Immature natural killer cell (primary cell): Measurements from ENCODE around the gene EXOC6B. TPM values are rescaled to one million over a fixed set of nuclear protein-coding genes. Genes with fewer than 3 reads are reported as not detected.

ENCODE experiments used
- DNase-seq, 3 donors: peaks; one replicate each; pipeline ENCODE4 v3.0.0; 2022; ENCODE audit warnings: mixed read lengths in 1 of 3
- H3K27ac Mint-ChIP-seq, 6 donors: one replicate each; pipeline ENCODE4 v1.8.0; 2020; ENCODE audit warnings: mixed read lengths in 6 of 6, mild to moderate bottlenecking in 5 of 6, inconsistent platforms in 4 of 6, moderate library complexity in 3 of 6
- H3K27me3 Mint-ChIP-seq, 3 donors: one replicate each; pipeline ENCODE4 v1.8.0; 2020 to 2021; ENCODE audit warnings: low read depth in 3 of 3, mild to moderate bottlenecking in 3 of 3, mixed read lengths in 3 of 3, moderate library complexity in 3 of 3, inconsistent platforms in 1 of 3
- H3K36me3 Mint-ChIP-seq, 3 donors: one replicate each; pipeline ENCODE4 v1.8.0; 2020; ENCODE audit warnings: mixed read lengths in 3 of 3, inconsistent platforms in 2 of 3, mild to moderate bottlenecking in 2 of 3
- H3K4me1 Mint-ChIP-seq, 2 donors: one replicate each; pipeline ENCODE4 v1.8.0; 2020; ENCODE audit warnings: inconsistent platforms in 2 of 2, mild to moderate bottlenecking in 2 of 2, mixed read lengths in 2 of 2, moderate library complexity in 1 of 2
- H3K4me3 Mint-ChIP-seq, 5 donors: one replicate each; pipeline ENCODE4 v1.8.0; 2020; ENCODE audit warnings: mild to moderate bottlenecking in 5 of 5, mixed read lengths in 5 of 5, inconsistent platforms in 3 of 5, moderate library complexity in 3 of 5
- H3K9me3 Mint-ChIP-seq, 6 donors: one replicate each; pipeline ENCODE4 v1.8.0; 2020; ENCODE audit warnings: mild to moderate bottlenecking in 6 of 6, mixed read lengths in 6 of 6, inconsistent platforms in 4 of 6, moderate library complexity in 3 of 6
- polyA plus RNA-seq, 3 donors: library from polyadenylated mRNA; unstranded; fragments of 300-500 nt; fragmentation: Illumina TruSeq; gene quantifications; one replicate each; pipeline ENCODE4 v1.2.3, GENCODE V29; 2021

Gene EXOC6B
- polyA plus RNA-seq, 3 donors from 2014 or later, result 2.0 to 2.7 (median 2.5) TPM

DNA sequence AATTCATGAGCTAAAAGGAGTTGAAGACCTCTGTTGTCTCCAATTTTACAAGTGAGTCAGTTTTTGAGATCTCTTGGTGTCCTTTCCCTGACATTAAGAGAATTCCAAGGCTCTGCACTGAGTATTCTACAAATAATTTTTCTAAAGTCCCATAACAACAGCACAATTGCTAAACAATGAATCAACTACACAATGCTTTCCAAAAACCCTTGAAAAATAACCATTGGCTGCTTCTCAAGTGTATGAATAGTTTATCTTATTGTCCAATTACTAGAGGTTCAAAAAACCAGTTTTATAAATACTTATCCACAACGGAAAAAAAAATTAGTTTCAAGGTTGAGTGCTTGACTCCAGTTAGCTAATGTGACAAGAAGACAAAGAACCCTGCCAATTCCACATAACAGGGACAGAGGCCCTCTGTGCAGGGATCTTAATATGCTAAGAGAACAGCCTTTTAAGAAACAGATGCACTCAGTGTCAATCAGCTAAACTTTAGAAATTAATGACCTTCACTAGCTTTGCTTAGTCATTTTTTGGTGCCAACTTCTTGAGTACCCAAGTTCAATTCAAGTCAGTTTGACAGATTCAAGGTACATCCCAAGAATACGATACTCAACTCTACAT lies 411.6 kb downstream of the EXOC6B start:
- Mint-ChIP-seq H3K9me3 (peaks cover 4 to 23% (median 10%) of the 10 kb centered on the region in 6 donors), H3K4me1 (no peaks in the 10 kb centered on the region), H3K36me3 (no peaks in the 10 kb centered on the region), H3K27ac (no peak overlapping the region), H3K4me3 (no peak overlapping the region), H3K27me3 (peaks cover 0 to 2% (median 2%) of the 10 kb centered on the region in 3 donors)
- DNase-seq, result no peak

DNA sequence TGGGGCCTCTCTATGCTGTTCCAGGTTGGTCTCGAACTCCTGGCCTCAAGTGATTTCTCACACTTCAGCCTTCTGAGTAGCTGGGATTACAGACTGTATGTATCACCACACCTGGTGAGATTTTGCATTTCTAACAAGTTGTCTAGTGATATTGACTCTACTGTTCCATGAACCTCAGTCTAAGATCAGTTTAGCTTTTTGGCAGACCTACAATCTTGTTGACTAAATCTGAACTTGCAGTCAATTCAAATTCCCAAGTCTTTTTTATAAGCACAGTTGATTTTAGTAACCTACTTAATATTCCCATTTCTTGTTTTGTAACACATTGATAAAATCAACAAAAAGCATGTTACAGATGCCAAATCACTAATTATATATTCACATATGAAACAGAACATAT lies 412.1 kb downstream of the EXOC6B start:
- peaks cover 2 to 20% (median 10%) of the 10 kb centered on the region in 6 donors for H3K9me3 Mint-ChIP-seq

DNA sequence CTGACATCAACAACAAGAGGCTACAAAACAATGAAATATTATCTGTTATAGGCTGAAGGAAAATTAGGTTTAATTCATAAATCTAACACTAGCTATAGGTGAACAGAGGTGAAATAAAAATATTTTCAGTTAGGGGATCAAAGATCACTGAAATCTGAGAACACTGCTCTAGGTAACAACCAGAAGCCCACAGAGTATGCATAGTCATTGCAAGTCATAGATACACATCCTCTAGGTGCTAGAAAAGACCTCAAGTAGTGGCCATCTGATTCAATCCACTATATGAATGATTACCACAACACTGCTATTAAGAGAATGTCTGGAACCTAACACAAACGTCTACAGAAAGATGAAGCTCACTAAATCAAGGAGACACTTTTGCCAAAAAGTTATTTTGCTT lies 413.6 kb downstream of the EXOC6B start:
- Mint-ChIP-seq H3K4me1 (no peaks in the 10 kb centered on the region), H3K27me3 (peaks cover 0 to 2% (median 2%) of the 10 kb centered on the region in 3 donors), H3K27ac (no peak overlapping the region), H3K9me3 (peaks cover 2 to 24% (median 11%) of the 10 kb centered on the region in 6 donors), H3K36me3 (no peaks in the 10 kb centered on the region), H3K4me3 (no peak overlapping the region)
- DNase-seq, result no peak

More for the DNA sequence above, 412.1 kb downstream of the EXOC6B start:
- DNase-seq, result no peak
- Mint-ChIP-seq H3K4me1 (no peaks in the 10 kb centered on the region), H3K27me3 (peaks cover 0 to 2% (median 2%) of the 10 kb centered on the region in 3 donors), H3K27ac (no peak overlapping the region), H3K4me3 (no peak overlapping the region), H3K36me3 (no peaks in the 10 kb centered on the region)

DNA sequence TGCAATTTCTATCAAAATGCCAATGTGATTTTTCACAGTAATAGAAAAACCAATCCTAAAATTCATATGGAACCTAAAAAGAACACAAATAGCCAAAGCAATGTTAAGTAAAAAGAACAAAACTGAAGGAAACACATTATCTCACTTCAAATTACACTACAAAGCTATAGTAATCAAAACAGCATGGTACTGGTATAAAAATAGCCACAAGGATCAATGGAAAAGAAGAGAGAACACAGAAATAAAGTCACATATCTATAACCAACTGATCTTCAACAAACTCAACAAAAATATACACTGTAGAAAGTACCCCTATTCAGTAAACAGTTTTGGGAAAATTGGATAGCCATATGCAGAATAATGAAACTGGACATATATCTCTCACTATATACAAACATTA lies 426.0 kb downstream of the EXOC6B start:
- Mint-ChIP-seq H3K36me3 (peaks cover 0 to 6% (median 5%) of the 10 kb centered on the region in 3 donors), H3K4me3 (no peak overlapping the region), H3K4me1 (no peaks in the 10 kb centered on the region), H3K9me3 (peaks cover 12 to 43% (median 28%) of the 10 kb centered on the region in 6 donors), H3K27ac (no peak overlapping the region), H3K27me3 (peaks cover 1 to 3% (median 3%) of the 10 kb centered on the region in 3 donors)
- DNase-seq, result no peak

DNA sequence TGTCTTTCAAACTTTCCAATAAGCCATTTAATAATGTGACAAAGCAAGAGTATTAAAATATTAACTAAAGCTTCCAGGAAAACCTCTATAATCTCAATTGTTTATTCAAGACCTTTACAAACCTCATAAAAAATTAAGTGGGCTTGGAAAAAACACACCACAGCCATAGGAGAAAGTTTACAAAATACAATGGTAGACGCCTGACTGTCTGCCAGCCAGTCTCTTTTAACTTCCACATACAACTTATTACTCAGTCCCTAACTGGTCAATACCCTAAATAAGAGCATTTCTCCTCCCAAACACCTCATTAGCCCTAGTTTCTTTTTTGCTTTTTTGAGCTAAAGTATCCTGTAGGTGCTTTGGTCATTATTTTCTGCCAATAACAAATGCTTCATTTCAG lies 430.7 kb downstream of the EXOC6B start:
- peaks cover 10 to 23% (median 19%) of the 10 kb centered on the region in 6 donors for H3K9me3 Mint-ChIP-seq
- no peak overlapping the region for H3K27ac Mint-ChIP-seq
- DNase-seq, result no peak

DNA sequence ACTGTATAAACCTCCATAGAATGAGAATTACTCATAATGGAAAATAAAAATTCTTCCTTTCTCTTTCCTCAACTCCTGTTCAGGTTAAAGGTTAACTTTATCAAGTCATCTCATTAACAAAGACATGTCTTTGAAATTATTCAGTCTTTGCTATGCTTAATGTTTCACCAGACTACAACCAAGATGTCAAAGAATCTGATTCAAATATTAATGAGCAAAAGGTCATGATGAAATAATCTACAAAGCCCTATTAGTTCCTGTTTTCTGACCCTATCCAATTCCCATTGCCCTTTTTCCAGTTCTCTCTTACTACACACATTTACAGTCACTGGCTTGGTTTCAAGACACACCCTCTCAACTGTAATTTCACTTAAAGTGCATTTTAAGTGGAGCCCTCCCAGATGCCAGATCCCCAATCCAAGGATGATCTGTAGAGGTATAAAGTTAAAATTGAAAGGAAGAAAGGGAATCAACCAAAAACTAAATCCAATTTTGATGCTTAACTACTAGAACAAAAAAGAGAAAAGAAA lies 431.2 kb downstream of the EXOC6B start:
- Mint-ChIP-seq H3K27ac (no peak overlapping the region), H3K4me1 (no peaks in the 10 kb centered on the region), H3K36me3 (peaks cover 7 to 10% (median 7%) of the 10 kb centered on the region in 3 donors), H3K27me3 (no peaks in the 10 kb centered on the region), H3K9me3 (peaks cover 10 to 21% (median 16%) of the 10 kb centered on the region in 6 donors), H3K4me3 (no peak overlapping the region)
- DNase-seq, result no peak

More for the DNA sequence above, 430.7 kb downstream of the EXOC6B start:
- H3K27me3 Mint-ChIP-seq, result peaks cover 0 to under 1% (median 0%) of the 10 kb centered on the region in 3 donors
- no peak overlapping the region for H3K4me3 Mint-ChIP-seq
- no peaks in the 10 kb centered on the region for H3K4me1 Mint-ChIP-seq
- H3K36me3 Mint-ChIP-seq, result peaks cover 7 to 10% (median 8%) of the 10 kb centered on the region in 3 donors

DNA sequence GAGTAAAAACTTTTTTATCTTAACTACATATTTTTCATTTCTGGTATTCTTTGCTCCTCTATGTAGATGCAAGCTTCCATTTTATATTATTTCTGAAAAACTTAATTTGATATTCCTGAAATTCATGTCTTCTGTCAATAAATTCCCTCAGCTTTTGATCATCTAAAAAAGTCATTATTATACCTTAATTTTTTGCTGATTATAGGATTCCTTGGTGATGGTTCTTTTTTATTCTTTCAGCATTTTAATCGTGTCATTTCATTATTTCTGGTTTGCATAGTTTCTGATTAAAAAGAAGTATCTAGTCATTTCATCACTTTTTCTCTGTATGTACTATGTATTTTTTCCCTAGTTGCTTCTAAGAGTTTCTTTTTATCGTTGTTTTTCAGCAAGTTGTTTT lies 436.4 kb downstream of the EXOC6B start:
- Mint-ChIP-seq H3K36me3 (peaks cover 4 to 7% (median 5%) of the 10 kb centered on the region in 3 donors), H3K27me3 (no peaks in the 10 kb centered on the region), H3K9me3 (peaks cover 5 to 22% (median 17%) of the 10 kb centered on the region in 6 donors), H3K4me1 (no peaks in the 10 kb centered on the region), H3K27ac (no peak overlapping the region), H3K4me3 (no peak overlapping the region)
- no peak for DNase-seq

DNA sequence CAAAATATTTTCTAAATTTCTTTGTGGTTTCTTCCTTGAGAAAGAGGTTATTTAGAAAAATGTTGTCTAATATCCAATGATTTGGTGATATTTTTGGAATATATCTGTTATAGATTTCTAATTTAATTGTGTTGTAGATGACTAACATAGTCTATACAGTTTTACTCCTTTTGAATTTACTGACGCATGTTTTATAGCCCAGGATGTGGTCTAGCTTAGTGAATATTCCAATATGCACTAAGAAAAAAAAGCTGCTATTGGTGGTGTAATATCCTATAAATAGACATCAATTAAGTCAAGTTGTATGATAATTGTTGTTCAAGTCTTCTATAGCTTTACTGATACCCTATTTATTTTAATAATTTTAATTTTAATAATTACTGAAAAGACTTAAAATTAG lies 437.6 kb downstream of the EXOC6B start:
- Mint-ChIP-seq H3K36me3 (peaks cover 4 to 7% (median 4%) of the 10 kb centered on the region in 3 donors), H3K4me1 (no peaks in the 10 kb centered on the region), H3K27ac (no peak overlapping the region), H3K9me3 (peaks cover 5 to 28% (median 20%) of the 10 kb centered on the region in 6 donors), H3K4me3 (no peak overlapping the region), H3K27me3 (no peaks in the 10 kb centered on the region)
- no peak for DNase-seq

DNA sequence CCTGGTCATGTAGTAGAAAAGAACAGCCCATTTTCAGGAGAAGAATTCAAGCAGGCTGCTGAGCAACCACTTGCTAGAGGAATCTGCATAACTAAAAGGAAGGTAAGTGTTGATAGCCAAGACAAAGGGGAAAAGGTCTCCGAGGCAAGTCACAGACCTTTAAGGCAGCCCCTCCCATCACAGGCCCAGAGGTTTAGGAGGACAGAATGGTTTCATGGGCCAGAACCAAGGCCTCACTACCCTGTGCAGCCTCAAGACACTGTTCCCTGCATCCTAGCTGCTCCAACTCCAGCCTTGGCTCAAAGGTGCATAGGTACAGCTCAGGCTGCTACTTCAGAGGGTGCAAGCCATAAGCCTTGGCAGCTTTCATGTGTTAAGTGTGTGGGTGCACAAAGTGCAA lies 439.5 kb downstream of the EXOC6B start:
- Mint-ChIP-seq H3K9me3 (peaks cover 0 to 25% (median 14%) of the 10 kb centered on the region in 6 donors), H3K36me3 (no peaks in the 10 kb centered on the region), H3K4me3 (no peak overlapping the region), H3K27ac (no peak overlapping the region), H3K27me3 (no peaks in the 10 kb centered on the region), H3K4me1 (no peaks in the 10 kb centered on the region)
- DNase-seq, result no peak

DNA sequence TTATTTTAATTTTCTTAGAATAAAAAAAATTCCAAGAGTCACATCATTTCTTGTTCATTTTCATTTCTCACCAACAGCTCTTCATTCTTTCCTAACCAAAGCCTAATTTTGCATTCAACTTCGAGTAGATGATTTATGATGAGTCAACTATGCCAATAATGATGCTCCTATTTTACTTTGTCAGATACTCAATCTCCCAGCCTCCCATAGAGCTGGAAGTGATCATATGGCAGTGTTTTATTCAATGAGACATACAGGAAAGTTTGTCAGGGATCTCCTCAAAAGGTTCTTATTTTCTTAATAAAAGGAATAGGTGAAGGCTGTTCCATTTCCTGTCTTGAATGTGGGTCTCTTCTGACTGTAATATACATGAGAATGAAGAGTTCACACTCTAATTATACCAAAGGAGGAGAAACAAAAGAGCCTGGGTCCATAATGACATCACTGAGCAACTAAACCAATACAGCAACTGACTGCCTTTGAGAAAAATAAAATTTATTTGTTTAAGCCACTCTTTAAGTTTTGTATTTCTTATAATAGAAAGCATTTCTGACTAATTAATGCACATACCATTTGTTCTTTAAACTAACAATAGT lies 447.0 kb downstream of the EXOC6B start:
- Mint-ChIP-seq H3K36me3 (peaks cover 31 to 44% (median 38%) of the 10 kb centered on the region in 3 donors), H3K9me3 (peaks cover 0 to 11% (median 3%) of the 10 kb centered on the region in 6 donors), H3K4me1 (no peaks in the 10 kb centered on the region), H3K27ac (no peak overlapping the region), H3K27me3 (no peaks in the 10 kb centered on the region), H3K4me3 (no peak overlapping the region)
- DNase-seq, result no peak

DNA sequence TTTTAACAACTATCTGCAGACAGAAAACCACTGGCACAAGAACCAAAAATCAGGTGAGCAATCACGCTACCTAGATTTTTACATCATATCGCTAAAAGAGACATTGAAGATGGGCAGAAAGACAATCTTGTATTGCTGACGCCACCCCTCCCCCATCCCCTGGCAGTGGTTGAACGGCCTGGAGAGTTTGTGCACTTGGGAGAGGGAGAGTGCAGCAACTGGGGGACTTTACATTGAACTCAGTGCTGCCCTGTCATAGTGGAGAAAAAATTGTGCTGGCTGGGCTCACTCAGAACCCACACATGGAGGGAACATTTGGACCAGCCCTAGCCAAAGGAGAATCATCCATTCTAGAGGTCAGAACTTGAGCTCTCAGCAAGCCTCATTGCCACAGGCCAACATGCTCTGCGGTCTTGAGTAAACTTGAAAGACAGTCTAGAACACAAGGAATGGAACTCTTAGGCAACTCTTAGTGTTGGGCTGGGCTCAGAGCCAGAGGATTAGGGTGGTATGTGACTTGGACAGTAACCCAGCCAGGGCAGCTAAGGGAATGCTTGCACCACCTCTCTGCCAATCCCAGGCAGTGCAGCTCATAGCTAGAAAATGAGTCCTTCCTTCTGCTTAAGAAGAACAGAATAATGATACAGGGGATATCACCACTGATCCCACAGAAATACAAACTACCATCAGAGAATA lies 458.2 kb downstream of the EXOC6B start:
- no peak overlapping the region for H3K27ac Mint-ChIP-seq
- H3K36me3 Mint-ChIP-seq, result peaks cover 20 to 28% (median 20%) of the 10 kb centered on the region in 3 donors
- H3K4me1 Mint-ChIP-seq, result no peaks in the 10 kb centered on the region
- H3K4me3 Mint-ChIP-seq, result no peak overlapping the region
- no peak for DNase-seq
- peaks cover 11 to 24% (median 16%) of the 10 kb centered on the region in 6 donors for H3K9me3 Mint-ChIP-seq
- no peaks in the 10 kb centered on the region for H3K27me3 Mint-ChIP-seq

DNA sequence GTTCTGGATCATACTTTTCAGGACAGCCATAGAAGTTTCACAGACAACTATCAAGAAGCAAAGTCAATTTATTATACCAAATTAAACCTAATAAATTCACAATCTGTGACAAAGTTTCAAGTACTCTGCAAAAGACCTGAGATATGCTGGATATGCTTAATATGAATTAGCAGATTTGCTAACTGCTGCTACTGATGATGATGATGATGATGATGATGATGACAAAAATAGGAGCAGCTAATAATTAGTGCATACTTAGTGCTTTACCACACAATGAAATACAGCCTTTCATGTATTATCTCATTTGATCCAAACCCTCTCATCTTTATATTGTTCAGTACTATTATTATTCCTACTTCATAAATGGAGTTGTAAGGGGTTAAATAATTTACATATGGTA lies 462.4 kb downstream of the EXOC6B start:
- Mint-ChIP-seq H3K9me3 (peaks cover 0 to 8% (median 3%) of the 10 kb centered on the region in 6 donors), H3K36me3 (peaks cover 12 to 20% (median 14%) of the 10 kb centered on the region in 3 donors), H3K4me1 (no peaks in the 10 kb centered on the region), H3K27me3 (no peaks in the 10 kb centered on the region), H3K27ac (no peak overlapping the region), H3K4me3 (no peak overlapping the region)
- DNase-seq, result no peak

DNA sequence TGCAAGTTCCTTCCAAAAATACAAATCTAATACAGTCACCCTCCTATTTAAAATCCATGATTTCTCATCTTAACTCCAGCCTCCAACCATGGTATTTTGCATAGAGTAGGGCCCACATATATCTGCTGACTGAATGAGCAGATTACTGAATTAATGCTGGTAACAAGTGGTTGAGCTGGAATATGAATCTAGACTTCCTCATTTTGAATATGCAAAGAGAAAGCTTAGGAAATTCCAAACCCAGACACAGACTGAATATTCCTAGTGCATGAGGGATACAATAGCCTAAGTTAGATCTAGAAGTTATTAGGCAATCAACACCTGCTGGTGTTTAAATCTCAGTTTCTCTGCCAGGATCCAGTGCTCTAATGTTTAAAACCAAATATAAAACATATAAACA lies 463.1 kb downstream of the EXOC6B start:
- no peak for DNase-seq
- Mint-ChIP-seq H3K4me1 (no peaks in the 10 kb centered on the region), H3K4me3 (no peak overlapping the region), H3K27me3 (no peaks in the 10 kb centered on the region), H3K9me3 (peaks cover 0 to 8% (median 3%) of the 10 kb centered on the region in 6 donors), H3K27ac (no peak overlapping the region), H3K36me3 (peaks cover 12 to 20% (median 14%) of the 10 kb centered on the region in 3 donors)

DNA sequence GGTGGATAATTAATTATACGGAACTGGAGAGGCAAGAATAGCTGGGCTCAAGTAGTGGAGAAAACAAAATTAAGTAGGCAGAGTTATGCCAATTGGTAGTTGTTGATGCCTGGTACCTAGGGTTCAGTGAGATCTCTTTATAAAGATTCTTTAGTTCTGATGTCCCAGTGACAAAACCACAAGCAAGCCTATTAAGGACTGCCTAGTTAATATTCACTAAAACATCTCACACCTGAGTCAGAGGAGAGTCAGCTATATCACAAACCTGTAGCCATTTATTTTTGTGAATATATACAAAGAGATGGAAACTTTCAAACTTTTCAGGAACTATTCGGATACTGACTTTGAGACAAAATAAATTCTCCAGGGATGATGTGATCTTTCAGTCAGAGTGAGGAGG lies 464.3 kb downstream of the EXOC6B start:
- peaks cover 12 to 17% (median 15%) of the 10 kb centered on the region in 3 donors for H3K36me3 Mint-ChIP-seq
- H3K4me1 Mint-ChIP-seq, result no peaks in the 10 kb centered on the region
- H3K9me3 Mint-ChIP-seq, result peaks cover 0 to 6% (median 1%) of the 10 kb centered on the region in 6 donors
- H3K4me3 Mint-ChIP-seq, result no peak overlapping the region
- H3K27me3 Mint-ChIP-seq, result no peaks in the 10 kb centered on the region
- DNase-seq, result no peak
- no peak overlapping the region for H3K27ac Mint-ChIP-seq
